Left lung (tissue), 10 donors: ENCODE measurements around the gene FMNL2. TPM values are rescaled to one million over a fixed set of nuclear protein-coding genes. Genes with fewer than 3 reads are reported as not detected.

ENCODE experiments used
- ATAC-seq: fragments of 200-7000 bp; cut with Tn5 transposase; one replicate; pipeline ENCODE4 v1.9.1; 2020; ENCODE audit warnings: moderate library complexity
- DNase-seq, 4 donors: peaks; one replicate each; pipeline ENCODE4 v3.0.0-alpha.2; 2013 to 2020
- H3K27ac ChIP-seq, 2 donors: fragments of 200-600 bp; sonication (generic) in 1 of 2; one replicate each; pipeline versions ENCODE4 v1.5.0 to v1.8.0; 2020 to 2021
- H3K27me3 ChIP-seq, 2 donors: fragments of 200-600 bp; sonication (generic) in 1 of 2; one replicate each; pipeline versions ENCODE4 v1.5.0 to v1.8.0; 2020 to 2021
- H3K36me3 ChIP-seq, 2 donors: fragments of 200-600 bp; sonication (generic) in 1 of 2; one replicate each; pipeline versions ENCODE4 v1.5.0 to v1.8.0; 2020 to 2021
- H3K4me1 ChIP-seq, 2 donors: fragments of 200-600 bp; one replicate each; pipeline ENCODE4 v1.8.0; 2021
- H3K4me3 ChIP-seq, 2 donors: fragments of 200-600 bp; sonication (generic) in 1 of 2; one replicate each; pipeline versions ENCODE4 v1.5.0 to v1.8.0; 2020 to 2021; ENCODE audit warnings: mild to moderate bottlenecking in 1 of 2
- H3K9me3 ChIP-seq, 2 donors: fragments of 200-600 bp; sonication (generic) in 1 of 2; one replicate each; pipeline versions ENCODE4 v1.5.0 to v1.8.0; 2020 to 2021
- intact Hi-C, 2 donors: fragments of 100-400 bp; cut with DNase I; formaldehyde crosslinking; loops; one replicate each; pipeline versions ENCODE4 v1.11.2 to v1.14.2; 2022
- polyA plus RNA-seq, 6 donors: library from polyadenylated mRNA; unstranded; fragments of 120-200 nt; gene quantifications; one replicate each; pipeline ENCODE4 v1.2.1, GENCODE V29; 2013; ENCODE audit not compliant: insufficient read length in 6 of 6
- total RNA-seq, 2 donors: library from RNA; stranded (reverse); fragmentation: NEBNext Ultra II Directional; extraction: Animal tissue kit (Norgen Biotek cat#: 25700); gene quantifications; one replicate each; pipeline ENCODE4 v1.2.1, GENCODE V29; 2021
- TF ChIP-seq, protein P1 (sequence below), 2 donors: fragments of 200-600 bp; sonication (generic) in 1 of 2; IDR thresholded peaks; one replicate each; pipeline versions ENCODE4 v1.5.0 to v1.8.0; 2021; ENCODE audit warnings: antibody characterized with exemption in 2 of 2
- donor health status: DM: no; HTN: yes; CAD: no.
- donor health status: DM: no; HTN: no; CAD: no.

FMNL2 gene
- total and polyA plus RNA-seq, 8 donors = 36.3 to 90.0 (median 77.7) TPM

DNA sequence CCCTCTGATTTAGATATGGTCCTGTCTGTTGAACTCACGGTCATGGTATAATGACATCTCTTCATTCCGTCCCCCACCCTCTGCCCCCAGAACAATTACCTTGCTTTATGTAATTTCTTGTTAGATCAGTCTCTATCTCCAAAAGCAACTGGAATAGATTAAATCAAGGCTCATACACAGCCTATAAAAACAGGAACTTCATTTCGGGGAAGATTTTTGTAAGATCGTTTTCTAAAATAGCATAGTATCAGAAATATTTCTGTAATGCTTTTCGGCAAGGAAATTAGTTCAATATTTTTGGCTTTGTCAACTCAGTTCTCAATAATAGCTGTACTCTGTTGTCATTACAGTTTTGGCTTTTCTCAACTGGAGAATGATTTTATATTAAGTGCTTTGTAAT, 157.2 kb downstream of the FMNL2 start:
- Histone ChIP-seq H3K27ac (no peak overlapping the region), H3K27me3 (no peaks in the 10 kb centered on the region), H3K36me3 (no peaks in the 10 kb centered on the region), H3K4me3 (no peak overlapping the region), H3K4me1 (peaks cover 8 to 25% of the 10 kb centered on the region in 2 donors), H3K9me3 (no peaks in the 10 kb centered on the region)
- TF ChIP-seq, protein P1, sequence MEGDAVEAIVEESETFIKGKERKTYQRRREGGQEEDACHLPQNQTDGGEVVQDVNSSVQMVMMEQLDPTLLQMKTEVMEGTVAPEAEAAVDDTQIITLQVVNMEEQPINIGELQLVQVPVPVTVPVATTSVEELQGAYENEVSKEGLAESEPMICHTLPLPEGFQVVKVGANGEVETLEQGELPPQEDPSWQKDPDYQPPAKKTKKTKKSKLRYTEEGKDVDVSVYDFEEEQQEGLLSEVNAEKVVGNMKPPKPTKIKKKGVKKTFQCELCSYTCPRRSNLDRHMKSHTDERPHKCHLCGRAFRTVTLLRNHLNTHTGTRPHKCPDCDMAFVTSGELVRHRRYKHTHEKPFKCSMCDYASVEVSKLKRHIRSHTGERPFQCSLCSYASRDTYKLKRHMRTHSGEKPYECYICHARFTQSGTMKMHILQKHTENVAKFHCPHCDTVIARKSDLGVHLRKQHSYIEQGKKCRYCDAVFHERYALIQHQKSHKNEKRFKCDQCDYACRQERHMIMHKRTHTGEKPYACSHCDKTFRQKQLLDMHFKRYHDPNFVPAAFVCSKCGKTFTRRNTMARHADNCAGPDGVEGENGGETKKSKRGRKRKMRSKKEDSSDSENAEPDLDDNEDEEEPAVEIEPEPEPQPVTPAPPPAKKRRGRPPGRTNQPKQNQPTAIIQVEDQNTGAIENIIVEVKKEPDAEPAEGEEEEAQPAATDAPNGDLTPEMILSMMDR (IDR thresholded peaks at IDR 0.05) = no peak
- ATAC-seq = no peak
- DNase-seq = no peak
- intact Hi-C loops = no loop called here

GRCh38 chr2:152492911-152493310, 157.9 kb downstream of the FMNL2 start:
- no peak overlapping the region for H3K27ac ChIP-seq
- no peaks in the 10 kb centered on the region for H3K9me3 ChIP-seq
- no peak overlapping the region for H3K4me3 ChIP-seq
- peaks cover 4 to 27% of the 10 kb centered on the region in 2 donors for H3K4me1 ChIP-seq
- DNase-seq (no peak), ATAC-seq (no peak)
- H3K36me3 ChIP-seq = no peaks in the 10 kb centered on the region
- TF ChIP-seq, protein P1 (IDR thresholded peaks at IDR 0.05) = no peak
- intact Hi-C loops = no loop called here
- no peaks in the 10 kb centered on the region for H3K27me3 ChIP-seq

DNA sequence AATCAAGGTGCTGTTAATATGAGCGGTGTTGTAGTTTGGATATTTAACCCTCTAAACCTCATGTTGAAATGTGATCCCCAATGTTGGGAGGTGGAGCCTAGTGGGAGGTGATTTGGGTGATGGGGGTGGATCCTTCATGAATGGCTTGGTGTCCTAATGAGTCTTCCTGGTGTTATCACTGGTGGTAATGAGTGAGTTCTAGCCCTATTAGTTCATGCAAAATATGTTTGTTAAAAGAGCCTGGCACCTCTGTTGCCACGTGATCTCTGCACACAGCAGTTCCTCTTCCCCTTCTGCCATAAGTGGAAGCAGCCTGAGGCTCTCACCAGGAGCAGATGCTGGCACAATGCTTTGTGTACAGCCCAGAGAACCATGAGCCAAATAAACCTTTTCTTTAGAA, 158.4 kb downstream of the FMNL2 start:
- no peaks in the 10 kb centered on the region for H3K36me3 ChIP-seq
- H3K27ac ChIP-seq = no peak overlapping the region
- TF ChIP-seq, protein P1 (IDR thresholded peaks at IDR 0.05) = no peak
- ATAC-seq (no peak), DNase-seq (no peak)
- no peaks in the 10 kb centered on the region for H3K27me3 ChIP-seq
- H3K9me3 ChIP-seq = no peaks in the 10 kb centered on the region
- intact Hi-C loops = no loop called here
- no peak overlapping the region for H3K4me3 ChIP-seq
- H3K4me1 ChIP-seq = peaks cover 4 to 27% of the 10 kb centered on the region in 2 donors

GRCh38 chr2:152493945-152494528, 159.1 kb downstream of the FMNL2 start:
- DNase-seq = no peak
- no peak for ATAC-seq
- TF ChIP-seq, protein P1 (IDR thresholded peaks at IDR 0.05) = no peak
- Histone ChIP-seq H3K36me3 (no peaks in the 10 kb centered on the region), H3K4me1 (peaks cover 4 to 31% of the 10 kb centered on the region in 2 donors), H3K27ac (no peak overlapping the region), H3K27me3 (no peaks in the 10 kb centered on the region), H3K4me3 (no peak overlapping the region), H3K9me3 (no peaks in the 10 kb centered on the region)
- intact Hi-C loops = no loop called here

DNA sequence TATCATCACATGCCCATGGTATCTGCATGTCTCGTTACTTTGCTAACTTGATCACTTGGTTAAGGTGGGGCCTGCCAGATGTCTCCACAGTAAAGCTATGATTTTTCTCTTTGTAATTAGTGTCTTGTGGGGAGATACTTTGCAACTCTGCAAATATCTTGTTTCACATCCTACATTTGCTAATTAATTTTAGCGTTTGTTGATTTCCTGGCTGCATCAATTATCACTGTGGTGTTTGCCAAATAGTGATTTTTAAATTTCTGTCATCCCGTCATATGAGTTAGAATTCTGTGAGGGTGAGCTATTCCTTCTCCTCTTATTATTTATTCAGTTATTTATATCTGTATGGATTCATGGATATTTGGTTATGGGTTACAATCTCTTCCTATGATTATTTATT, 161.4 kb downstream of the FMNL2 start:
- H3K9me3 ChIP-seq = no peaks in the 10 kb centered on the region
- peaks cover 1 to 50% of the 10 kb centered on the region in 2 donors for H3K4me1 ChIP-seq
- H3K27ac ChIP-seq = no peak overlapping the region
- TF ChIP-seq, protein P1 (IDR thresholded peaks at IDR 0.05) = no peak
- ATAC-seq (no peak), DNase-seq (no peak)
- H3K27me3 ChIP-seq = no peaks in the 10 kb centered on the region
- H3K4me3 ChIP-seq = no peak overlapping the region
- H3K36me3 ChIP-seq = no peaks in the 10 kb centered on the region
- intact Hi-C loops = no loop called here
